Liver (tissue), 9 donors: ENCODE results near the gene CACNA1C. TPM values are rescaled to one million over a fixed set of nuclear protein-coding genes. Genes with fewer than 3 reads are reported as not detected.

Source experiments
- DNase-seq: peaks from one replicate; pipeline ENCODE4 v3.0.0-alpha.2; 2017; ENCODE audit warnings: low spot score
- H3K27ac ChIP-seq, 2 donors: one replicate each; pipeline ENCODE4 v1.7.0; 2013; ENCODE audit warnings: inconsistent platforms in 2 of 2, low read length in 2 of 2, control low read depth in 1 of 2, low read depth in 1 of 2, mild to moderate bottlenecking in 1 of 2
- H3K27me3 ChIP-seq, 4 donors: one replicate each; pipeline versions ENCODE4 v1.6.1 to v1.7.0; 2013; ENCODE audit warnings: low read length in 3 of 4, inconsistent platforms in 1 of 4, mild to moderate bottlenecking in 1 of 4, moderate library complexity in 1 of 4; ENCODE audit not compliant: control insufficient read depth in 4 of 4, insufficient read depth in 4 of 4
- H3K36me3 ChIP-seq, 4 donors: one replicate each; pipeline versions ENCODE4 v1.6.1 to v1.7.0; 2013; ENCODE audit warnings: low read length in 3 of 4, mild to moderate bottlenecking in 3 of 4, low read depth in 1 of 4, moderate library complexity in 1 of 4; ENCODE audit not compliant: control insufficient read depth in 4 of 4, insufficient read depth in 3 of 4
- H3K4me1 ChIP-seq, 4 donors: one replicate each; pipeline versions ENCODE4 v1.6.1 to v1.7.0; 2013; ENCODE audit warnings: low read length in 3 of 4, mild to moderate bottlenecking in 3 of 4, moderate library complexity in 1 of 4; ENCODE audit not compliant: control insufficient read depth in 4 of 4, insufficient read depth in 4 of 4
- H3K4me3 ChIP-seq, 3 donors: one replicate each; pipeline versions ENCODE4 v1.6.1 to v1.7.0; 2013; ENCODE audit warnings: low read length in 3 of 3, control low read depth in 1 of 3, low read depth in 1 of 3, mild to moderate bottlenecking in 1 of 3
- H3K9ac ChIP-seq, 2 donors: one replicate each; pipeline ENCODE4 v1.7.0; 2013; ENCODE audit warnings: low read length in 2 of 2, mild to moderate bottlenecking in 2 of 2, moderate library complexity in 2 of 2, control low read depth in 1 of 2, low read depth in 1 of 2
- H3K9me3 ChIP-seq, 4 donors: one replicate each; pipeline versions ENCODE4 v1.6.1 to v1.7.0; 2013; ENCODE audit warnings: low read length in 3 of 4; ENCODE audit not compliant: control insufficient read depth in 4 of 4
- FOXA2 ChIP-seq: IDR thresholded peaks from 2 replicates; pipeline ENCODE4 v1.6.1; 2016; ENCODE audit warnings: antibody characterized with exemption
- JUND ChIP-seq, 2 donors: IDR thresholded peaks; 2 replicates each; pipeline ENCODE4 v1.6.1; 2016; ENCODE audit warnings: antibody characterized with exemption in 2 of 2
- RAD21 ChIP-seq, 2 donors: IDR thresholded peaks; 2 replicates each; pipeline ENCODE4 v1.6.1; 2016; ENCODE audit warnings: antibody characterized with exemption in 2 of 2, mild to moderate bottlenecking in 2 of 2
- REST ChIP-seq: IDR thresholded peaks from 2 replicates; pipeline ENCODE4 v1.6.1; 2016; ENCODE audit warnings: antibody characterized with exemption, mild to moderate bottlenecking
- TAF1 ChIP-seq: conservative IDR thresholded peaks from 2 replicates; pipeline ENCODE4 v1.6.1; 2016; ENCODE audit warnings: antibody characterized with exemption, mild to moderate bottlenecking
- YY1 ChIP-seq: IDR thresholded peaks from 2 replicates; pipeline ENCODE4 v1.6.1; 2016; ENCODE audit warnings: antibody characterized with exemption, mild to moderate bottlenecking
- WGBS: extraction: QIAGEN DNeasy Blood & Tissue Kit; methylation state at CpG from one replicate; pipeline ENCODE4 v1.1.7; 2013; 5-methylcytosine and 5-hydroxymethylcytosine counted together
- polyA plus RNA-seq, 2 donors: library from polyadenylated mRNA; stranded (reverse) in 1 of 2; unstranded in 1 of 2; fragments of 200-250 nt in 1 of 2; fragments of >200 nt in 1 of 2; fragmentation: Nextera tagmentation in 1 of 2; extraction: Ambion mirVana in 1 of 2; gene quantifications; one replicate each; pipeline versions ENCODE4 v1.2.1 to v1.2.3, GENCODE V29; 2013 to 2015
- total RNA-seq, 2 donors: library from RNA; depleted of rRNA; stranded (reverse); fragments of >200 nt; gene quantifications; one replicate each; pipeline ENCODE4 v1.2.3, GENCODE V29; 2014
- donor health status: healthy.
- donor health status: healthy.
- donor health status: healthy.
- donor health status: healthy.
- donor health status: healthy.

CACNA1C gene
- total and polyA plus RNA-seq, 4 donors = 0.23 to 1.9 (median 0.41) TPM

GRCh38 chr12:2743478-2743877 lies 690.7 kb downstream of the CACNA1C start (continued):
- TF ChIP-seq REST (no peak), TAF1 (no peak), YY1 (no peak)

GRCh38 chr12:2745655-2746054 lies 692.9 kb downstream of the CACNA1C start:
- 54% methylated on average over 2 of the region's 2 CpGs for WGBS
- Histone ChIP-seq H3K36me3 (no peaks in the 10 kb centered on the region), H3K9me3 (no peaks in the 10 kb centered on the region), H3K9ac (no peak overlapping the region), H3K4me1 (no peaks in the 10 kb centered on the region), H3K27ac (no peak overlapping the region), H3K4me3 (no peak overlapping the region), H3K27me3 (no peaks in the 10 kb centered on the region)
- no peak for DNase-seq
- TF ChIP-seq RAD21 (IDR thresholded peaks at IDR 0.05) = no peak
- no peak for TF ChIP-seq JUND (IDR thresholded peaks at IDR 0.05)
- TF ChIP-seq FOXA2 = no peak
- TF ChIP-seq TAF1 = no peak

Other genes with a start within 250 kb of the CACNA1C start
- not detected for gene LRTM2, start 232.4 kb upstream of the CACNA1C start, total RNA-seq
- gene LRTM2, start 232.4 kb upstream of the CACNA1C start, polyA plus RNA-seq = not detected
- 1 to 10 TPM; 1.5 to 2.8 TPM for gene CACNA2D4, start 134.3 kb upstream of the CACNA1C start, total RNA-seq
- 1 to 10 TPM in 1 of 2 donors, under 1 TPM in 1; 0.82 to 1.0 TPM for gene CACNA2D4, start 134.3 kb upstream of the CACNA1C start, polyA plus RNA-seq
- gene DCP1B, start 48.5 kb upstream of the CACNA1C start, total RNA-seq = 1 to 10 TPM; 3.5 to 5.1 TPM
- gene DCP1B, start 48.5 kb upstream of the CACNA1C start, polyA plus RNA-seq = 1 to 10 TPM; 4.0 to 5.5 TPM